GM12801 (cell line): ENCODE measurements around the gene KRT14.

Experiments
- CTCF ChIP-seq: IDR thresholded peaks from one replicate; pipeline ENCODE4 v1.5.1; 2011; ENCODE audit warnings: control low read depth; ENCODE audit not compliant: insufficient read length; ENCODE audit errors: extremely low read depth

Gene KRT14

GRCh38 chr17:41585301-41586056 is 1.2 kb downstream of the KRT14 start:
- TF ChIP-seq CTCF = no peak

- TF ChIP-seq CTCF = no peak
Observed at GRCh38 chr17:41583137-41584127, 3.3 kb downstream of the KRT14 start.

- no peak for TF ChIP-seq CTCF
Observed at GRCh38 chr17:41581366-41582060, 5.2 kb downstream of the KRT14 start.

GRCh38 chr17:41580687-41581365 is 5.9 kb downstream of the KRT14 start:
- no peak for TF ChIP-seq CTCF

GRCh38 chr17:41580244-41580575 is 6.5 kb downstream of the KRT14 start:
- no peak for TF ChIP-seq CTCF

DNA sequence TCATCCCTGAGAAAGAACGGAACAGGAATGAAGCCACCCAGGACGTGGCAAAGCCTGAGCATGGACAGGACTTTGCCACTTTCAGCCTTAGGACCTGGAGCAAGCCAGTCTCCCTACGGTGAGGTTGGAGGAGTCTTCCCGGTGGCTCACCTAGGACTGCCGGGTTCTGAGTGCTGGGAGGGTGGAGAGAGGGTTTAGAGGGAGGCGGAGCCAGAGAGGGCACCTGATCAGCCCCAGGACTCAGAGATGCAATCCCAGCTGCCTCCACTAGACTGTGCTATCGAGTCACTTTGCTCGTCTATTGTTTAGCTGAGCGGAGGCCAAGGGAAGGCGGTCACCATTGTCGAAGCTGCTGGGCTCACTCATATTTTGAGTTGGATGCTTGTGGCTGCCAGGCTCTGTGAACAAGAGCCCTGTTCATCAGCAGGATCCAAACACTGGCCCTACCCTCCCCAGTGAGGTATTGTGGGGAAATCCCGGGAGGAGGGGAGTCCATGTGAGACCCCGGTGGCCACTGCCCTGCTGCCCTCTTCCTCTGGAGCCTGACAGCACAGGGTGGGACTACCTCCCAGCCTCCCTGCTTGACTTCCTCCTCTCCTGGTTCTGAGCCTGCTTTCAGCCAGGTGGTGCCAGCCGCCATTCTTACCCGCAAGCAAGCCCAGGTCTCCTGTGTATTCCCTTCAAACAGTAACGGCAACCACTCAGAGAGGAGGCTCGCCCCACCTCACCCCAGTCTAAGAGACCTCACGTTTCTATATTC is 7.0 kb downstream of the KRT14 start:
- no peak for TF ChIP-seq CTCF
